Epithelial cell of proximal tubule (primary cell): Measurements from ENCODE around the gene PLEK. TPM values are rescaled to one million over a fixed set of nuclear protein-coding genes. Genes with fewer than 3 reads are reported as not detected.

Source experiments
- DNase-seq: peaks from one replicate; pipeline ENCODE4 v3.0.0-alpha.2; 2011; ENCODE audit warnings: low read depth
- H3K4me3 ChIP-seq: 2 replicates; pipeline ENCODE4 v1.5.1; 2011; ENCODE audit warnings: low read depth, mild to moderate bottlenecking, low read length
- total RNA-seq: library from RNA; depleted of rRNA; stranded (reverse); fragments of >200 nt; gene quantifications from 2 replicates; pipeline ENCODE4 v1.2.3, GENCODE V29; 2015
- TF ChIP-seq, protein P1 (sequence below): conservative IDR thresholded peaks from 2 replicates; pipeline ENCODE4 v1.5.1; 2012; ENCODE audit warnings: low read depth, mild to moderate bottlenecking, low read length

PLEK gene
- total RNA-seq, 1 donor from 2014 or later, result not detected

DNA sequence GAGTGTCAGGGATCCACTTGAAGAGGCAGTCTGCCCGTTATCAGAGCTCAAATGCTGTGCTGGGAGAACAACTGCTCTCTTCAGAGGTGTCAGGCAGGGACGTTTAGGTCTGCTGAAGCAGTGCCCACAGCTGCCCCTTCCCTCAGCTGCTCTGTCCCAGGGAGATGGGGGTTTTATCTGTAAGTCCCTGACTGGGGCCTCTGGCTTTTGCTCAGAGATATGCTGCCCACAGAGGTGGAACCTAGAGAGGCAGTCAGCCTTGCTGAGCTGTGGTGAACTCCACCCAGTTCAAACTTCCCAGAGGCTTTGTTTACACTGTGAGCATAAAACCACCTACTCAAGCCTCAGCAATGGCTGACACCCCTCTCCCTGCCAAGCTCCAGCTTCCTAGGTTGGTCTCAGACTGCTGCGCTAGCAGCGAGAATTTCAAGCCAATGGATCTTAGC is 38.1 kb downstream of the PLEK start:
- H3K4me3 ChIP-seq, result no peak overlapping the region
- TF ChIP-seq, protein P1, sequence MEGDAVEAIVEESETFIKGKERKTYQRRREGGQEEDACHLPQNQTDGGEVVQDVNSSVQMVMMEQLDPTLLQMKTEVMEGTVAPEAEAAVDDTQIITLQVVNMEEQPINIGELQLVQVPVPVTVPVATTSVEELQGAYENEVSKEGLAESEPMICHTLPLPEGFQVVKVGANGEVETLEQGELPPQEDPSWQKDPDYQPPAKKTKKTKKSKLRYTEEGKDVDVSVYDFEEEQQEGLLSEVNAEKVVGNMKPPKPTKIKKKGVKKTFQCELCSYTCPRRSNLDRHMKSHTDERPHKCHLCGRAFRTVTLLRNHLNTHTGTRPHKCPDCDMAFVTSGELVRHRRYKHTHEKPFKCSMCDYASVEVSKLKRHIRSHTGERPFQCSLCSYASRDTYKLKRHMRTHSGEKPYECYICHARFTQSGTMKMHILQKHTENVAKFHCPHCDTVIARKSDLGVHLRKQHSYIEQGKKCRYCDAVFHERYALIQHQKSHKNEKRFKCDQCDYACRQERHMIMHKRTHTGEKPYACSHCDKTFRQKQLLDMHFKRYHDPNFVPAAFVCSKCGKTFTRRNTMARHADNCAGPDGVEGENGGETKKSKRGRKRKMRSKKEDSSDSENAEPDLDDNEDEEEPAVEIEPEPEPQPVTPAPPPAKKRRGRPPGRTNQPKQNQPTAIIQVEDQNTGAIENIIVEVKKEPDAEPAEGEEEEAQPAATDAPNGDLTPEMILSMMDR, result no peak
- no peak for DNase-seq

DNA sequence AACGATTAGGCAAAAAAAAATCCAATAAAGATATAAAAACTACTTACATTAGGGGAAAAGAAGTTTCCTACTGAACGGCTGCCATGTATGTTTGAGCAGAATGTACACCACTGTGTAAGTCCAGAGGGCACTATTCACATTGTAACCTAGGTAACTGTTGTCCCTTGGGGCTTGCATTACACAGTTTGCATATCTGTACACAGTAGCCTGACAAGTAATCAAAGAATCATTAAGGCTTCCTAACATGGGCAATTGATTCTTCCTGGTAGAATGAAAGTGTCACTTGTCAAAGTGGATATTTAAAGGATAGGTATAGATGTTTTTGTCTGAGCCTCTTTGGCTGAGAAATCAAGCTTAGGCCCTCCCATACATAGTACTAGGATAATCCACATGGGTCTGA is 39.1 kb downstream of the PLEK start:
- no peak for DNase-seq
- H3K4me3 ChIP-seq, result no peak overlapping the region
- TF ChIP-seq, protein P1, result no peak

DNA sequence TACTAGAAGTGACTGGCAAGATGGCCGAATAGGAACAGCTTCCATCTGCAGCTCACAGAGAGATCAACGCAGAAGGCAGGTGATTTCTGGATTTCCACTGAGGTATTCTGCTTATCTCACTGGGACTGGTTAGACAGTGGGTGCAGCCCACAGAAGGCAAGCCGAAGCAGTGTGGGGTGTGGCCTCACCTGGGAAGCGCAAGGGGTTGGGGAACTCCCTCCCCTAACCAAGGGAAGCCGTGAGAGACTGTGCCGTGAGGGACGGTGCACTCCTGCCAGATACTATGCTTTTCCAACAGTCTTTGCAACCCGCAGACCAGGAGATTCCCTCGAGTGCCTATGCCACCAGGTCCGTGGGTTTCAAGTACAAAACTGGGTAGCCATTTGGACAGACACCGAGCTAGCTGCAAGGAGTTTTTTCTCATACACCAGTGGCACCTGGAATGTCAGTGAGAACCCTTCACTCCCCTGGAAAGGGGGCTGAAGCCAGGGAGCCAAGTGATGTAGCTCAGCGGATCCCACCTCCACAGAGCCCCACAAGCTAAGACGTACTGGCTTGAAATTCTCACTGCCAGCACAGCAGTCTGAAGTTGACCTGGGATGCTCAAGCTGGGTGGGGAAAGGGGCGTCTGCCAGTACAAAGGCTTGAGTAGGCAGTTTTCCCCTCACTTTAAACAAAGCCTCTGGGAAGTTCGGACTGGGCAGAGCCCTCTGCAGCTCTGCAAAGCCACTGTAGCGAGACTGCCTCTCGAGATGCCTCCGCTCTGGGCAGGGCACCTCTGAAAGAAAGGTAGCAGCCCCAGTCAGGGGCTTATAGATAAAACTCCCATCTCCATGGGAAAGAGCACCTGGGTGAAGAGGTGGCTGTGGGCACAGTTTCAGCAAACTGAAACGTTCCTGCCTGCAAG is 40.1 kb downstream of the PLEK start:
- H3K4me3 ChIP-seq, result no peak overlapping the region
- TF ChIP-seq, protein P1, result no peak
- DNase-seq, result no peak

DNA sequence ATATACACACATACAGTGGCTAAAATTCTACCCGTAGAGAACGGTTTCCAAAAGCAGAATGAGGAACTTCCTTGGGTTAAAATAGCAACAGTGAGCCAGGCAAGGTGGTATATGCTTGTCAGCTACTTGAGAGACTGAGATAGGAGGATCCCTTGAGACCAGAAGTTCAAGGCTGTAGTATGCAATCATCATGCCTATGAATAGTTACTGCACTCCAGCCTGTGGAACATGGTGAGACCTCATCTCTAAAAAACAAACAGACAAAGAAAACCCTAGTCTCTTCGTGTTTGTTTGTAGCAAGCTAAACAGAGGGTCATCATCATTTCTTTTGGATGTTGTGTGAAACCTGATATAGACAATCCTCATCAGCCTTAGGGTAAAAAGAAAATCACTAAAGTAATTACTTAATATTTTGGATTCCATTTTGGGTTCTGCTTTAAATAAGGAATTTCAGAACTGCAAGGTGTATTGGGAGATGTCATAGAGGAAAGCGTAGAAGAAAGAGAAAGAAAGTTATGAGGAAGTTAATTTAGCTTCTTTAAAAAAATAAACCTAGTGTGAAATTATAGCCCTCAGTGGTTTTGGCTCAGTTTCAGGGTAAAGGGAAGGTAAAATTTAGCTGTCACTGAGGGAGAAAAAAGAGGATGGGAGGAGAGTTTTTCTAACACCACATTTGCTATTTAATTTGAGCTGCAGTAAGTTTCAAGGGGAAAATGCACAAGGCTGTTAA is 46.5 kb downstream of the PLEK start:
- no peak for DNase-seq
- TF ChIP-seq, protein P1, result no peak
- no peak overlapping the region for H3K4me3 ChIP-seq

DNA sequence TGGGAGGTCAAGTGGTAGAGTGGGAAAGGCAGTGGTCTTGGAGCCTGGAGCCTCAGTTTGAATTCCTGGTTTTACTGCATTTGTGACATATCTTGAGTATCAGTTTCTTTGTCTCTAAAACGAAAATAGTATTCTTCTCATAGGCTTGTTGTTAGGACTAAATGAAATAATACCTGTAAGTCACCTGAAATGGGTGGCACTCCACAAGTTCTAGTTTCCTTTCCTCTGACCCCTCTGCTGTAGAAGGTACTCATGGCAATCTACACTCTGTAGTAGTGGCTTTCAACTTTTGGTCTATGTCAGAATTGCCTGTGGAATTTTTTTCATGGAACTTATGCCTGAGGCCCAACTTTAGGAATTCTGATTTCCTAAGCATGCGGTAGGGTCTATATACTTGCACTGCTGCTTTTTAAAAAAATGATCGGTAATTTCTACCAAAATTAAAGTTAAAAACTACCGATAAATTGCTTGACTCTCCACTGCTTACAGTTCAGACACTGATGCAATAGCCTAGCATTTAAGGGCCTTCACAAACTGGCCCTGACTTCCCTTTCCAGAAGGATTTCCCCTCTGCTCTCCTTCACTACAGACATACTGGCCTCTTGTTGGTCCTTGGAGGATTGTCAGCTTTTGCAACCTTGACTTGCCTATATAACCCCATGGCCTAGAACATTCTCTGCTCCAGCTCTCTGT is 47.2 kb downstream of the PLEK start:
- DNase-seq, result no peak
- TF ChIP-seq, protein P1, result no peak
- H3K4me3 ChIP-seq, result no peak overlapping the region

DNA sequence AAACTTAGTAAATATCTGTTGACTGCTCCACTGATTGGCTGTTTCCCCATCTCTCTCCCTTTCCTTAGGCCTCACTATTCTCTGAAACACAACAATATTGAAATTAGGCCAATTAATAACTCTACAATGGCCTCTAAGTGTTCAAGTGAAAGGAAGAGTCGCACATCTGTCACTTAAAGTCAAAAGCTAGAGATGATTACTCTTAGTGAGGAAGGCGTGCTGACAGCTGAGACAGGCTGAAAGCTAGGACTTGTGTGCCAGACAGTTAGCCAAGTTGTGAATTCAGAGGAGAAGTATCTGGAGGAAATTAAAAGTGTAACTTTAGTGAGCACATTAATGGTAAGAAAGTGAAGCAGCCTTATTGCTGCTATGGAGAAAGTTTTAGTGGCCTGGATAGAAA is 48.4 kb downstream of the PLEK start:
- TF ChIP-seq, protein P1, result no peak
- no peak for DNase-seq
- no peak overlapping the region for H3K4me3 ChIP-seq
